GM19438 (cell line): Measurements from ENCODE around the gene KIF18B.
A peak's percentile ranks its signal among the peaks of the same experiment; 100 is the strongest.

ENCODE experiments used
- ATAC-seq: cut with Tn5 transposase; IDR thresholded peaks from one replicate; pipeline ENCODE4 v1.9.1; 2021; ENCODE audit warnings: low read depth; ENCODE audit not compliant: unreplicated experiment

Gene KIF18B

GRCh38 chr17:44907729-44908470 lies 39.7 kb downstream of the KIF18B start:
- ATAC-seq: no peak

DNA sequence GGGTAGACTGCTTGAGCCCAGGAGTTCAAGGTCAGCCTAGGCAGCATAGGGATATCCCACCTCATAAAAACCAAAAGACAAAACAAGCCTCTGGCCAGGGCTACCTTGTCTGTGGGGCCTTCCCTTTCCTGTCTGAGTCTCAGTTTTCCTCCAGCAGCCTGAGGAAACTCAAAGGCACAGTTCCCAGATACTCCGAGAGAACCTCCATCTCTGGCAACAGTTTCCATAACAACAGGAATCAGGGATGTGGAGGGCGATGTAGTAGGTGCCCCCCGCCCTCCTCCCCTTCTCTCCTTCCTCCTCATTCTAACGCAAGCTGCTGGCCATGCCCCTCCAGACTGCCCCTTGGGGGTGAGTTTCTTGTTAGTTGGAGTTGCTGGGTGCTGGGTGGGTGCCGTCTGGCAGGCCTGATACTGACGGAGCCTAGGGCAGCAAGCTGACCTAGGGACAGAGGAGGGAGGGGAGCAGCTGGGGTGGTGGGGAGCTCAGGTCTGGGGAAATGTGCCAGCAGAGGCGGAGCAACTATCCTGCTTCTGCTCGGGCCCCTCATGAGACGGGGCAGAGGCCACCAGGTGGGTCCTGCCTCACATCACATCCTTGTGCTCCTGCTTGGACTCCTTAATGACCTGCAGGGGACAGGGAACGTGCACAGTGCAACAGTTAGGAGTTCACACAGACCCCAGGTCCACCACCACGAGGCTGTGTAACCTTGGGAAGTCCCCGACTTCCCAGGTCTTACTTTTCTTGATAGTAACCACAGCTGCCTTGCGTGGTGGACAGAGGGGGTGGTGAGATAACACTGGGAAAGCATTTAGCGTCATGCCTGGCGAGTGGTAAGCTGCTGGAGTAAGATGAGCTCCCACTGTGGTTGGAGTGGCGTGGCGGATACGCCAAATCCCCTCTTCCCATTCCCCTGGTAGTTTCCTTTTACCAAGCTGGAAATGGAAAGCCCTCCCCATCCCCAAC lies 40.5 kb downstream of the KIF18B start:
- no peak for ATAC-seq

- no peak for ATAC-seq
Measured at GRCh38 chr17:44906010-44906646, 41.4 kb downstream of the KIF18B start.

DNA sequence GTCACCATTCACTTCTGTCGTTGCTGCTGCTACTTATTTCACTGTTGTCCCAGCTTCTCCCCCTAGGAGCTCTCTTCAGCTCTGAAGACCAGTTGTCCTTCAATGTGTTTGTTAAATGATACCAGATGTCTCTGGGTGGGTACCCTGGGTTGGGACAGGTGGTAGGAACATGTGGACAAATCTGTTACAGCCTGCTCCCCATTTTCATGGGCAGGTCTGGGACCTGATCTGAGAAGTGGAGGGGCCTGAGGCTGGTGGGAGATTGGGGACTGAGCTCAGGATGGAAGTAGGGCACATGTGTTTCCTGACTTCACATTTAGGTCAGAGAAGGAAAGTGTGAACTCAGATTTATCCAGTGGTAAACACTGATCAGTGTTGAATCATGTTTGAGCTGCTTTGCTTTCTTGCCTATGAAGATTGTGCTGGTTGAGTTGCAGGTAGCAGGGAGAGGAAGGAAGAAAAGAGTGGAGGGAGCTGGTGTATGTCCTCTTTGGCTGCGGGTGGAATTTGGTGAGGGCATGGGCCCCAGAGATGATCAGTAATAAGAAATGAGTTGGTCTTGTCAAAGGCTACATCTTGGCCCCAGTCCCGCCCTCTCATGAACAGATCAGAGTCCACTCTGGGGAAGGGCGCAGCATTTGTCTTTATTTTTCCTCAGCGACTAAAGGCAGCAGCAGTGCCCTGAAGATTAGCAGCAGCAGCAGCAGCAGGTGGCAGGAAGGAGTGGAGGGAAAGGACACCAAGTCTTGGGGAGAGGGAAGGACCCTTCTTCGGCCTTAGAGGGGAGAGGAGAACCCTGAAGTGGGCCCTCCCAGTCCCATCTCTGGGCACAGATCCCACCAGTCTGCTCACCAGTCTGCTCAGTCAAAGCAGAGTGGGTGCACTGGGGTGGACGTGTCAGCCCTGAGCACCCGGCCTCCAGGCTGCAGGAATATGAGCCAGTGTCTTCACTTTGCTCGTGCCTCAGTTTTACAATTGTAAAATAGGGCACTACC lies 42.3 kb downstream of the KIF18B start:
- ATAC-seq: no peak

GRCh38 chr17:44904001-44904984 lies 43.3 kb downstream of the KIF18B start:
- ATAC-seq: no peak

- ATAC-seq: no peak
Measured at GRCh38 chr17:44903012-44903685, 44.4 kb downstream of the KIF18B start.

GRCh38 chr17:44902135-44902760 lies 45.3 kb downstream of the KIF18B start:
- ATAC-seq: no peak

- no peak for ATAC-seq
Measured at GRCh38 chr17:44901411-44901921, 46.1 kb downstream of the KIF18B start.

DNA sequence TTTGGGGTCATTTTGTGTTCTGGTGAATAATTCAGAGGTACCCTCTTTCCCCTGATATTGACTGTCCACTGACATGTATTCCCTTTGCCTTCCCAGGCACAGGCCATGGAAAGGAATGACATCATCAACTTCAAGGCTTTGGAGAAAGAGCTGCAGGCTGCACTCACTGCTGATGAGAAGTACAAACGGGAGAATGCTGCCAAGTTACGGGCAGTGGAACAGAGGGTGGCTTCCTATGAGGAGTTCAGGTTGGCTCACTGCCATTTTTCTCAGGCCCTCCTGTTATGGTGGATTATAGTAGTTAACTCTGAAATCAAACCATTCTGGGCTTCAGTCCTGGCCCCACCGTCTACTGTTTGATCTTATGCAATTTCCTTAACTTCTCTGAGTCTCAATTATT lies 46.7 kb downstream of the KIF18B start:
- no peak for ATAC-seq

- peak; percentile 69 for ATAC-seq
Measured at GRCh38 chr17:44899074-44899782, 48.3 kb downstream of the KIF18B start, which contains the start of gene EFTUD2. EFTUD2 (minus strand) TSS chr17:44899445; CDS start chr17:44894521, 4,924 bp downstream.

GRCh38 chr17:44898768-44899073 lies 48.9 kb downstream of the KIF18B start:
- ATAC-seq: no peak

DNA sequence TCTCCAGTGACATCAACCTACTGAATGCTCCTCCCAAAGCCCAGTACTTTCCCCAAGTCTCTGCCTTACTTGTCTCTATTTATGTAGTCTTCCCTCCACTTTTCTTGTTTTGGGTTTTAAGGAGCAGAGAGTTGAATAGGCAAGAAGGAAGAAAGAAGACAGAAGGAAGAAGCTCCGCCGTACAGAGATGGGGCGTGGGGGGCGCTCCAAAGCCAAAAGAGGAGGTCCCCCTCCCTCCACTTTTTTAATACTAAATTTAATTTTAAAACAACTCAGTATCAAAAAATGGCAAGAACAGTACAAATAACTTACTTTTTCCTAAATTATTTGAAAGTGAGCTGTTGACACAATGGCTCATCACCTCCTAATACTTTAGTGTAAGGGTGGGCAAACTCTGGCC lies 52.9 kb downstream of the KIF18B start:
- no peak for ATAC-seq

DNA sequence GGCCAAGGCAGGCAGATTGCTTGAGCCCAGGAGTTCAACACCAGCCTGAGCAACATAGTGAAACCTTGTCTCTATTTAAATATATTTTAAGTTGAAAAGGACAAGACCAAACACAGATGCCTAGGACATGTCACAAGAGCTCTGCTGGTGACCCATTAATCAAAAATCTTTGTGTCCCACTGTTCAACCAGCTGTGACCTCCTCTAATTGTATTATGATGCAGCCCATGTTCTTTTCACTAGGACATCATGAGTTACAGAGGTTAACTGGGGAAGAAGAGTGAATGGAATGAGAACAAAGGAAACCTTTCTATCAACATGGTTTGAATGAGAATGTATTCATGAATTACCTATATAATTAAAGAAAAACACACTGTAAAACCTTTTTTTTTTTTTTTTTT lies 55.3 kb downstream of the KIF18B start:
- no peak for ATAC-seq

GRCh38 chr17:44889003-44889402 lies 58.6 kb downstream of the KIF18B start:
- no peak for ATAC-seq

DNA sequence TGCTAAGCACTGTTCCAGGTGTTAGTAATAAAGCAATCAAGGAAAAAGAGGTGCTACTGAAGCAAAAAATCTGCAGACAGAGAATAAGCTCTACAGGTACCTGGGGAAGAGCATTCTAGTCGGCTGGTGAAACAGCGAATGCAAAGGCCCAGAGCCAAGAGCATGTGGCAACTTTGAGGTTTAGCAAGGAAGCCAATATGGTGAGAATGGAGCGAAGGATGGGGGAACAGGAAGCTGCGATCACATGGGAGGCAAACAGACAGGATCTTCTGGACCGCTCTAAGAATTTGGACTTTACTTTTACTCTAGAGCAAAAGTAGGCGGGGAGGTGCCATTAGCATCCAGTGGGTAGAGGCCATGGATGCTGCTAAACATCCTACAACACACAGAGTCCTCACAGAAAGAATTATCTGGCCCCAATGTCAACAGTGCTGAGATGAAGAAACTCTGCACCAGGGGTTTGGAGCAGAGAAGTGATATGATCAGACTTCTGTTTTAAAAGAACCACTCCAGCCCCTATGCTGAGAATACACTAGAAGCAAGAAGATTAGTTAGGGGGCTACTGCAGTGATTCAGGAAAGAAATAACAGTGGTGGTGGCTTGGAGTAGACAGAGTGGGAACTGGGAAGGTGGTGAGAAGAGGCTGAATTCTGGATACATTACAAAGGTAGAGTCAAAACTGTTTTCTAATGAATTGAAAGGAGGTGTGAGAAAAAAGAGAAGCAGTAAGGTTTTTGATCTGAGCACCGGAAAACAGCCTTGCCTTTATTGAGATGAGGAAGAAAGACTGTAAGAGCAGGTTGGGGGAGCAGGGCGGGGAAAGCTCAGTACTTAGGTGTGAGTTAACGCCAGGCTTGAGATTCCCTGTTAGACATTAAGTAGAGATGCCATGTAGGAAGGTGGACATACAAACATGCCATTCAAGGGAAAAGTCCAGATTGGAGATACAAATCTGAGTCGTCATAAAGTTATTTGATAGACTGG lies 59.3 kb downstream of the KIF18B start:
- no peak for ATAC-seq

DNA sequence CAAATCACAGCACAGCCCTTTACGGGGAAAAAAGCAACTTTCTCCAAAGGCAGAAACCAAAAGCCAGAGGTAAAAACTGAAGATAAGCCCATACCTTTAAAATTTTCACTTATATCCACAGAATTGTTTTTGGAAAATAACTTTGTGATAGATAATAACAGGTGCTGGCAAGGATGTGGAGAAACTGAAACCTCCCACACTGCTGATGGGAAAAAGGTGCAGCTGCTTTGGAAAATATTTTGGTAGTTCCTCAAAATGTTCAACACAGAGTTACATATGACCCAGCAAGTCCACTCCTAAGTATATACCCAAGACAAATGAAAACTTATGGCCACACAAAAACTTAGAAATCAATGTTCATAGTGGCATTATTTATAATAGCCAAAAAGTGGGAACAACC lies 60.6 kb downstream of the KIF18B start:
- no peak for ATAC-seq
